NCI-H526 (cell line): ENCODE data around the gene C4BPB.

Experiments used
- DNase-seq, 2 experiments: peaks; one replicate each; lab custom pipeline; 2025; lab: John Stamatoyannopoulos, UW

Gene C4BPB

DNA sequence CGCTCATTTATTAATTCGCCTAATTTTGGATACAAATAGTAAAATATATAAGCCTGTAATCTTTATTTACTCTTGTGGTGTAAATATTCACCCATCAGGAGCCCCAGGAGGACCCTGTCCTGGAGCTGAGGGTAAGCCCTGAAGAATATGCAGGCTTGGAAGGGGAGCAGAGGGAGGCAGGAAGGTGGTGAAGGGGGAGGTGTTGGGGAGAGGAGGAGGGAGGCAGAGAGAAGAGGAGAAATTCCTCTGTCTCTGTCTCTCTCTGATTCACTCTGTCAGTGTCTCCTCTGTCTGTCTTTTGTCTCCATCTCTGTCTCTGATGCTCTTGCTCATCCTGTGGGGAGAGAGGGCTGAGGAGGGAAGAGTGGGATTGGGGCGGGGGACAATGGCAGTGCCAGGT is 2.8 kb upstream of the C4BPB start:
- no peak for DNase-seq

DNA sequence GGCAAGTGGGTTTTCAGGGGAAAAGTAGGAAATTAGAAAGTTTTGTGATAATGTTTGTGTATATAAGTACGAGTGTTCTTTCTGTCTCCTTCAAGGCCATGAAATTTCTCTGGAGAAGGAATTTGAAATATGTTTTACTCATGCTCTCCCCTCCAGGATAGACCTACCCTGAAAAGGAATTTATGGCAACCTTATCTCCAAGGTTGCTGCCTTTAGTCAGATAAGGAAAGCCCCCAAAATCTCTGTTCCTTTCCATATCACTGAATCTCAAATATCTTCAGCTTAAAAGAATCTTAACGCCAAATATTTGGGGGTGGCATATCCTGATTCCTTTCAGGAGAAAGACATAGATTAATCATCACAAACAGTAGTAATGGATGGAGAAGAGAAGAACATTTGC is 499 bp upstream of the C4BPB start:
- no peak for DNase-seq

DNA sequence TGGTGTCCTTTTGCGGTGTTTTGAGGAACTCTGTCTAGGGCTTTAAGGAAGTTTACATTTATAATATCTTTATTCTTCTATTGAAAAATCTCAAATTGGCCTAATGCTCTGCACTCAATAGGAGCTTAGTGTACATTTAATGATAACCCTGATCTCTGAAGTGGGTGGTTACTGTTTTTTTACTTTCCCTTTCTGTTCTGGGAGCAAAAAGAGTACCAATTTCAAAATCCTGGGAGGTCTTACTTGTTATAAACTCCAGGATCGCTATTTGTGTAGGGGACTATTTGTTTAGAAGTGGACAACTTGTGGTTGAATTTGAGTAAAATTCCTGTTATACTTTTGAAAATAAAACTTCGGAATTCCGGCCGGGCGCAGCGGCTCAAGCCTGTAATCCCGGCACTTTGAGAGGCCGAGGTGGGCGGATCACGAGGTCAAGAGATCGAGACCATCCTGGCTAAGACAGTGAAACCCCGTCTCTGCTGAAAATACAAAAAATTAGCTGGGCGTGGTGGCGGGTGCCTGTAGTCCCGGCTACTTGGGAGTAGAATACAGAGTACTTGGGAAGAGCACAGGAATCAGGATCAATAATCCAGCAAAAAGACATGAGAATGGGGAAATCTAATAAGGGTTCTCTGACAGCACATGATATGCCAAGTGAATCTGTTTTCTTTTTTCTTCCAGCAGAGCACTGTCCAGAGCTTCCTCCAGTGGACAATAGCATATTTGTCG is 1.1 kb downstream of the C4BPB start:
- no peak for DNase-seq

- DNase-seq: no peak
Observed at GRCh38 chr1:207091200-207091908, 2.7 kb downstream of the C4BPB start.

- DNase-seq: no peak
Observed at GRCh38 chr1:207093944-207094343, 5.3 kb downstream of the C4BPB start.

DNA sequence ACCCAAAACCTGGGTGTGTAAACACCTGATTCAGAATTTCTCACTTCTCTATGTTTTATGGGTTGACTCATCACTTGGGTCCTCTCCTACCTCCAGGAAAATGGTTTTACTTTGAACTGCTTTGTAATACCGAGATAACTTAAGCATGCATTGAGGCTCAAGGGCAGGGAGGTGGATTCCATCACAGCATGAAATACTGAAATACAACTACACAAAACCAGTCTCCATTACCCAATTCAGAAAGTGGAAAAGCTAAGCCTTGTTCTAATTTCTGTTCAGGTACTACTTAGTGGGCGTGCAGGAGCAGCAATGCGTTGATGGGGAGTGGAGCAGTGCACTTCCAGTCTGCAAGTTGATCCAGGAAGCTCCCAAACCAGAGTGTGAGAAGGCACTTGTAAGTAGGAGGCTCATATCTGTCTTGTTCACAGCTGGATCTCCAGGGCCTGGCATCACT is 9.2 kb downstream of the C4BPB start:
- DNase-seq: no peak

DNA sequence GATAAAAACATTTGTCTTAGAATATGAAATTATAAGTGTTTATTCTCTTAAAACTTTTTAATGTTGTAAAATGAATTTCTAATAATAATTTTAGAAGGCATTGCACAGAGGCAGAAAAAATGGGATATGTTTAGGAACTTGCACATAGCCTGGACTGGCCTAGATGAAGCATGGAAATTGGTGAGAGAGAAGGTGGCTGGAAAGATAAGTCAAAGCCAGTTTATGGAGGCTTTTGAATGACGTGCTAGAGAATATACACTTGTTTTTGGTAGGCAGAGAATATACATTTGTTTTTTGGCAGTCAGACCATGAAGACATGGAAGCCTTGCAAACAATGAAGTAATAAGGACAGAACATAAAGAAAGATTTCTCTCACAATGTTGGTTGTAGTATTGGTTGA is 13.1 kb downstream of the C4BPB start:
- no peak for DNase-seq

DNA sequence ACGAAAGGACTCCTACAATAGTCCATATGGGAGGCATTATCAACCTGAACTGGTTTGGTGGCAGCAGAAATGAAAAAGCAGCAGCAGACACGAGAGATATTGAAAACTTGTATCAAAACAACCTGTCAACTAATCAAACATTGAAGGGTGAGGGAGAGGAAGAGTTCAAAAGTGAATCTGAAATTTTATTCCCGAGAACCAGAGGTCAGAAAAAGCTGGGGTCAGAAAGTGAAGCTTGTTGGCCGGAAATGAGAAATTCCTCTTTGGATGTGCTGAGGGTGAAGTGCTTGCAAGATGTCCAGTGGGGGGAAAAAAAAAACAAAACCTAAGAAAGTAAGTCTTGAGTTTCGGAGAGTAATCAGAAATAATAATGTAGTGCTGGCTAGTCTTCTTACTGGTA is 13.5 kb downstream of the C4BPB start:
- DNase-seq: no peak

DNA sequence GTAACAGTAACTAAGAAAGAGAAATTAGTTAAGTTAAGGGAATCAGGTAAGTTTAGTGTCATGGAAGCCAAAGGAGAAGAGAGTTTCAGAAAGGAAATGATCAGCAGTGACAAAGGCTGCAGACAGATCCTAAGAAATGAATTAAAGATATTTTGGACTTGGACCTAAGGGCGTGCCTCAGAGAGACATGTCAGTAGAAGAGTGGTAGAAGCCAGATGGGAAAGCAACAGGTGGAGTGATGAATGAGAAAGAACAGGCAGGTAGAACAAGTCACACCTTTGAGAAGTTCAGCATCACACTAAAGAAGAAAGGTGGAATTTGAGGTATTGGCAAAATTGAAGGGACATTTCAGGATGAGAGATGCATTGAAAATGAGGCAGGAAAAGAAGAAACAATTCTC is 14.0 kb downstream of the C4BPB start:
- no peak for DNase-seq

DNA sequence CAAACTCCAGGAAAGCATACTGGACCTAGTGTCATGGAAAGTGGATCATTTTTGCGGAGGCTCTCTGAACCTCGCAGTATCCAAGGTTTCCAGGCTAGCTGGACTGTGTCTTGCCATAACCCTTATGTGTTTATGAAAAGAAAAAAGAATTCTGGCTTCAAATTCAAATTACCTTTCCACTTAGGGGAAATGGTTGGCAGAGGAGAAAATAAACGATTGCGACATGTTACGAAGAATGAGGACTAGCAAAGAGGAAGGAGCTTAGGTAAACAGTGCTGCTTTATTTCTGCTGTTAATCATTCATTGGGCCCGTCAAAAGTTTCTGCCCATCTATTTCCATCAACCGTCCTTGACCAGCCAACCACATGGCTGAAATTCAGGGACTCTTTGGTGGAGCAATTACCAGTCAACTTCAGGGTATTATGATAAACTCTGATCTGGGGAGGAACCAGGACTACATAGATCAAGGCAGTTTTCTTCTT is 15.3 kb downstream of the C4BPB start, which contains the start of gene C4BPA:
Gene C4BPA, plus strand, starts transcription at position 342 of the 482 bp plus-strand sequence. CDS start 8,793 bp downstream, outside the sequence.
- DNase-seq: no peak

GRCh38 chr1:207109004-207109403 is 20.3 kb downstream of the C4BPB start:
- DNase-seq: no peak

- DNase-seq: no peak
Observed at GRCh38 chr1:207112616-207113296, 24.1 kb downstream of the C4BPB start.

DNA sequence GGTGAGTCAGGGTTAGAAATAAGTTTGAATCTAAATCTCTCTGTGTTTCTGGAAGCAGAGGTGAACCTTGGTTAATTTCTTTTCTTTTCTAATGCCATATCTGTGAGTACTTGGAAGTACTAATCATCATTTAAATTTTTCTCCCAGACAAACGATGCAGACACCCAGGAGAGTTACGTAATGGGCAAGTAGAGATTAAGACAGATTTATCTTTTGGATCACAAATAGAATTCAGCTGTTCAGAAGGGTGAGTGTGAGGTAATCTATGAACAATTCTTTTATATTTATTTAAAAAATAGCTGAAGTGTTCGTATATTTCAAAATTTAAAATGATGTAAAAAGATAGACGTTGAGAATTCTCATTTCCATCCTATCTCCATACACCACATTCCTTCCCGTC is 26.6 kb downstream of the C4BPB start:
- DNase-seq: no peak

DNA sequence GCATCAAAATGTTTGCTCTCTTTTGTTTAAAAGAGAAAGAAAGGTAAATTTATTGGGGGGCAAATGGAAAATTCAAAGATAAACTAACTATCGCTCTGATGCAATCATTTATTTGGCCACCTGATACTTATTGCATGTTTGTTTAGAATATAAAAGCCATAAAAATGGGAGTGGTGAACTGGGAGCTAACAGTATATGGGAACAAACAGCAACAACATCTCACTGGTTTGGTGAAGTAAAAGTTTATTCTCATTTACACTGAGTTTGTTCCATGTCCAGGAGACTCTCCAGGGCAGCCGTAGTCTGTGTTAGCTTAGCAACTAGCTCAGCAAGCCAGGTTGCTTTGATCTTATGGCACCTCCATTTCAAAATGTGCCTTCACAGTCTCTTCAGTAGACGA is 35.7 kb downstream of the C4BPB start:
- no peak for DNase-seq

- DNase-seq: no peak
Observed at GRCh38 chr1:207128336-207128921, 39.8 kb downstream of the C4BPB start.

- no peak for DNase-seq
Observed at GRCh38 chr1:207129053-207129452, 40.4 kb downstream of the C4BPB start.

DNA sequence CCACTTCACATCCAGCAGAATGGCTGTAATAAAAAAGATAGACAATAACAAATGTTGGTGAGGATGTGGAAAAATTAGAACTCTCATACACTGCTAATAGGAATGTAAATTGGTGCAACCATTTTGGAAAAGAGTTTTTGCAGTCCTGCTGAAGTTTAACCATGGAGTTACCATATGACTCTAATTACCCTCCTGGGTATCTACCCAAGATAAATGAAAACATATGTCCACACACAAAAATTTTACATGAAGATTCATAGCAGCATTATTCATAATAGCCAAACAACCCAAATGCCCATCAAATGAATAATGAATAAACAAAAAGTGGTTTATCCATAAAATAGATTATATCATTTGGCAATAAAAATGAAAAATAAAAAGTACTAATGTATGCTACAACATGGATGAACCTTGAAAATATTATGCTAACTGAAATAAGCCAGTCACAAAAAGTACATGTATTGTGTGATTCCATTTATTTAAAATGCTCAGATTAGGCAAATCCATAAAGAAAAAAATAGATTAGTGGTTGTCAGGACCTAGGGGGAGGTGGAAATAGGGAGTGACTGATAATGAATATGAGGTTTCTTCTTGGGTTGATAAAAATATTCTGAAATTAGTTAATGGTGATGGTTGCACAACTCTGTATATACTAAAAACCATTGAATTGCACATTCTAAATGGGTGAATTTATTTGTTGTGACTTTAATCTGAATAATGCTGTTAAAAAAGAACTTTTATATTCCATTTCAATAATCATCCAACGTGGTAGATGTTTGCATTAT is 41.8 kb downstream of the C4BPB start:
- no peak for DNase-seq

DNA sequence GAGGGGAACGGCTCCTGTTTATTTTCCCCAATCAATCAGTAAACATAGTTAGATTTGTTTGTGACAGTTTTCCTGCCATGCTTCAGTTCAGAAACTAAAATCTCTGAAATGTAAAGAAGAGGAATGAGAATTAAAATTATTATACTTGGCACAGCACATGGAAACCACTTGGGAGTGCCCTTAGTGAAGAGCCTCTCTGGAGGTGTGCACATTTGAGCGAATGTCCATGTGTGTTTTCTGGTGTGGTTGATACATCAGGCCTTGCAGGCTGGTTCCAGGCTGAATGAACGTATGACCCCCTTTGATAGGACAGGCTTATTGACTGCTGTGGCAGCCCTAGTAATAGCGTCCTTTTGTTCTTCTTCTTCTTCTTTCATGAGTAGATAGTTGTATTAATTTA is 42.5 kb downstream of the C4BPB start:
- no peak for DNase-seq

DNA sequence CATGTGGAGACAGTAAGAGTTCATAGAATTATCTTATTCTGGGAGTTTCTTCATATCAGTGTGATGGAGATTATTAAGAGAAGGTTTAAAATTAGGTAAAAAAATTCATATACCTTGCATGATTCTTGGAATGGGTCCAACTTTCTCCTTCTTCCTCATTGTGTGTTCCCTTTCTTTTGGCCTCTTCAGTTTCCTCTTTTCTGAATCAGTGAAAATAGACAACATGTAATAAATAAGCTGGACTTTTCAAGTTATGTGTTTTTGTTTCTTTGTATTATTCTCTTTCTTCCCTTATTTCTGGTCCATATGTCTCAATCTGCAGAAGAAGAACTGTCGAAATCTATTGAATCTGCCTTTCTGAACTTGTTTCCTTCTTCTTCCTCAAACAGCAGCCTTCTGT is 45.9 kb downstream of the C4BPB start:
- no peak for DNase-seq

- no peak for DNase-seq
Observed at GRCh38 chr1:207139616-207140015, 51.0 kb downstream of the C4BPB start.

GRCh38 chr1:207140536-207140935 is 51.9 kb downstream of the C4BPB start:
- no peak for DNase-seq
